M059J (cell line): ENCODE data around the gene SPATA18. TPM values are rescaled to one million over a fixed set of nuclear protein-coding genes. Genes with fewer than 3 reads are reported as not detected.

Experiments
- DNase-seq: peaks from one replicate; pipeline ENCODE4 v3.0.0-alpha.2; 2012; ENCODE audit warnings: low read depth
- total RNA-seq: library from RNA; depleted of rRNA; stranded (reverse); fragments of >200 nt; shearing (Covaris generic); gene quantifications from 2 replicates; pipeline ENCODE4 v1.2.3, GENCODE V29; 2014; rRNA removed

Gene SPATA18, protein sequence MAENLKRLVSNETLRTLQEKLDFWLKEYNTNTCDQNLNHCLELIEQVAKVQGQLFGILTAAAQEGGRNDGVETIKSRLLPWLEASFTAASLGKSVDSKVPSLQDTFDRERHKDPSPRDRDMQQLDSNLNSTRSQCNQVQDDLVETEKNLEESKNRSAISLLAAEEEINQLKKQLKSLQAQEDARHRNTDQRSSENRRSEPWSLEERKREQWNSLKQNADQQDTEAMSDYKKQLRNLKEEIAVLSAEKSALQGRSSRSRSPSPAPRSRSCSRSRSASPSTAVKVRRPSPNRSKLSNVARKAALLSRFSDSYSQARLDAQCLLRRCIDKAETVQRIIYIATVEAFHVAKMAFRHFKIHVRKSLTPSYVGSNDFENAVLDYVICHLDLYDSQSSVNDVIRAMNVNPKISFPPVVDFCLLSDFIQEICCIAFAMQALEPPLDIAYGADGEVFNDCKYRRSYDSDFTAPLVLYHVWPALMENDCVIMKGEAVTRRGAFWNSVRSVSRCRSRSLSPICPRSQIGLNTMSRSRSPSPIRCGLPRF
- total RNA-seq = not detected in 2 replicates

DNA sequence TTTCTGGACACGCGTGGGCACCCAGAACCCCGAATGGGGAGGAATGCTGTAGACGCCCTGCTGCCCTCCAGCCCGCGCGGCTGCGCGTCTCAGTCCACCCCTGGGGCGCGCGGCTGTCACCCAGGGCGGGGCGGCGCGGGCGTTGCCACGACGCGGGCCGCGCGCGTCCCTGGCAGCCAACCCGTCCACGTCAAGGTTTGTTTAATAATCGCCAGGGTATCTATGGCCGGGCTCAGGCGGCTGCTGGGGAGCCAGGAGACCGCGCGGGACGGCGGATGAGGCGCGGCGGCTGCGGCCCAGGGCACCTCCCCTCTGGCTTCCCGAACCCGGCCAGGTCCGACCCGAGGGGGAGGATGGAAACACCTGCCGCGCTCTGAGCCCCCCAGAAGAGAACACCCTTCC, at the start of gene SPATA18:
Gene SPATA18 (plus strand): TSS at position 92 of the 402 bp plus-strand sequence. CDS start 401 bp downstream, outside the sequence.
- no peak for DNase-seq

DNA sequence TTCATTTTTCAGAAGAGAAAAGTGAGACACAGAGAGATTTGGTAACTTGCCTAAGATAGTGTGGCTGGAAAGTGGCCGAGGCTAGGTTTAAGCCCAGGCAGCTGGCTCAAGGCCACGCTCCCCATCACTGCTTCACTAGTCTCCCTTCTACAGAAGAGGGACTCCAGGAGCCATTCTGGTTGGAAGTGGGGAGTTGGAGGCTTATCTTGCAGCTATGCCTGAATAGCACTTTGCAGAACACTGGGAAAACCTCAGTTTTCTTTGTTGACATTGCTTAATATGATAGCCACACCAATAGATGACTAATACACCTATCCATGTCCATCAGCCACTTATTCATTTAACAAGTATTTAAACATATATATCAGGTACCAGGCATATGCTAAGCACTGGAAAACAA, 49.5 kb upstream of the SPATA18 start:
- DNase-seq = peak; percentile 15

DNA sequence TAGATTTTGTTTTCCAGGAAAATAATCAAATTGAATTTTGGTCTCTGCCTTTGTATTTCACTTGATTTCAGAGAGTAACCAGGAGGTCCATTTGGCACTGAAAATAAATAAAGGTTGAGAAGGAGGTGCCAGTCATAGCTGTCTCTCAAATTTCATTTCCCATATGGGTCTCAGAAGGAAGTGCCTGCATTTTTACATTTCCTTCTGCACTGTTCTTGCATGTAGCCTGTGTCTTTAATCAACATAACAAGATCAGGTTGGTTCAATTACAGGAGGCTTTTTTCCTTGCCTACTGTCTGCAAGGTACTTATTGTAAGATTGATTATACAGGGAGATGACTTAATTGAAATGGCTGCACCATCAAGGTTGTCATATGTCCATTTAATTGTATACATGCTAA, 46.7 kb upstream of the SPATA18 start:
- DNase-seq = no peak

DNA sequence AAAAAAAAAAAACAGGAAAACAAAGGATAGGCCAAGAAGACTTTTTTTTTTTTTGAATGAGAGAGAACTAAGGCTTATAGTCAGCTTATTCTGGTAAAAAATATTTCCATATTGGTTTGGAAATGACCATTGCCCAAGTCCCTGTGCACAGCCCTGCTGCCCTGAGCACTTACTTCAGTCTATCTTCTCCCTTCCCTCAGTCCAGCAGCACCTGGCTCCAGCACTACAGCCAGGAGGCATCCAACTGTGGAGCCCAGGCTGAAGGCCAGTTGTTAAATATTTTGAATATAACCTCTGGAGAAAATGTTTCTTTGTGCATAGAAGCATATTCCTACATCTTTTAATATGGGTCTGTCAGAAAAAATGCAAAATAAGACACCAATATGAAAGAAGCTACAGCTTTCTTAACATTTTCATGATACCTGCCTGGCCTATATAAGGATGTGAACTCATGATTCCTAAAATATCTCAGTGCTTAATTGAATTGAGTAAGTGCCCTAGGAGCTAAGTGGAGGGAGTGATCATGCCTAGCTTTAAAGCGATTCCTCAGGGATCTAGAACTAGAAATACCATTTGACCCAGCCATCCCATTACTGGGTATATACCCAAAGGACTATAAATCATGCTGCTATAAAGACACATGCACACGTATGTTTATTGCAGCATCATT, 45.4 kb upstream of the SPATA18 start:
- no peak for DNase-seq

DNA sequence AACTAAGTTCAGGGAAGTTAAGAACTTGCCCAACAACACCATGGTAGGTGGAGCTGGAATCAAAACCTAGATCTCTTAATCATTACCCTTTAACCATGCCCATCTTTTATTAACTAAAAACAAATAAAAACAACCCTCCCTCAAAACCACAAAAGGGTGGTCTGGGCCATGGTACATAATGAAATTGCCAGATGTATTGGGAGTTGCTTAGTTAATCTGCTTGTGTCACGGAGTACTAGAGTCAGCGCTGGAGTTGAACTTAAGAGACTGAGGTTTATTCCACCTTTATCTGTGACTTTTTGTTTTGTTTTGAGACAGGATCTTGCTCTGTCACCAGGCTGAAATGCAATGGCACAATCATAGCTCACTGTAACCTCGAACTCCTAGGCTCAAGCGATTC, 44.2 kb upstream of the SPATA18 start:
- no peak for DNase-seq

DNA sequence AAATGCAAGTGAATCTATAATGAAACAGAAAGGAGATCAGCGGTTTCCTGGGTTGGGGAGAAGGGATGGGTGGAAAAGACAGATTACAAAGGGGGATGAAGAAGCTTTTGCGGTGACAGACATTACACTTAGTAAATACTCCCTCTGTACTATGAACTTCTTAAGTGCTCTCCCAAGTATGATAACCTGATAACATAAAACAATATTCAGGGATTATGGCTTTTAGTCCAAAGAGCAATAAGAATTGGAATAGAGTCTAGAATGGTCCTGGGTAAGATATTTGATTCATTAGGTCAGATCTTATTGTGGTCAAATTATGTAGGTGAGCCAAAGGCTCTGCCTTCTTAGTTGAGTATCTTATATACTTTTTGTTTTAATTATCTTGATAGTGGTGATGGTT, 40.1 kb upstream of the SPATA18 start:
- DNase-seq = peak; percentile 24

DNA sequence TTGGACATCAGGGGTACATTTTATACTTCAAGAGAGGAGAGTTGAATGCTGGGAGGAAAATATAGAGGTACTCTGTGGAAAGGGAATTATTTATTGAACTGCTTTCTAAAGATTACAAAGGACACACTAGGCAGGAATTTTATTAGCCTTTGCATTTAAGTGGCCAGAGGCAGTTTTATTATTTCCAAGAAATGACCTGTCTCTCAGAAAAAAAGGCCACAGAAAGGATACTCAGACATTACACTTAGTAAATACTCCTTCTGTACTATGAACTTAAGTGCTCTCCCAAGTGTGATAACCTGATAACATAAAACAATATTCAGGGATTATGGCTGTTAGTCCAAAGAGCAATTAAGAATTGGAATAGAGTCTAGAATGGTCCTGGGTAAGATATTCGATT, 38.5 kb upstream of the SPATA18 start:
- DNase-seq = no peak

DNA sequence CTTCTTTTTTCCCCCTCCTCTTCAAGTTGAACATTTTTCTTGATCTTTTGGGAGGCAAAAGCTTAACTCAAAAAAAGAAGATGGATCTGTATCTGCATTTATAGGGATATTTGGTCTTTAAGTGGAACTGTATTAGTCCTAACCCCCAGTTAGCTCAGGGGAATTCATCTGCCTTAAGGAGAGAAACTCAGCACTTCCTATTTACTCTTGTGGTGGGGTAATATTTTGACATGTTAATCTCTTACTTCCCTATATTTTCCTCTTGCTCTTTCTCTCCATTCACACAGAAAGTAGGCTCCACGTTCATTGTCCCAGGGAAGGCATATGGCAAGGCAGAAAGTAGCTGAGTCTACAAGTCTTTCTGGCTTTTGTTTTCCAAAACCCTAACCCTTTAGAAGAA, 36.2 kb upstream of the SPATA18 start:
- no peak for DNase-seq

DNA sequence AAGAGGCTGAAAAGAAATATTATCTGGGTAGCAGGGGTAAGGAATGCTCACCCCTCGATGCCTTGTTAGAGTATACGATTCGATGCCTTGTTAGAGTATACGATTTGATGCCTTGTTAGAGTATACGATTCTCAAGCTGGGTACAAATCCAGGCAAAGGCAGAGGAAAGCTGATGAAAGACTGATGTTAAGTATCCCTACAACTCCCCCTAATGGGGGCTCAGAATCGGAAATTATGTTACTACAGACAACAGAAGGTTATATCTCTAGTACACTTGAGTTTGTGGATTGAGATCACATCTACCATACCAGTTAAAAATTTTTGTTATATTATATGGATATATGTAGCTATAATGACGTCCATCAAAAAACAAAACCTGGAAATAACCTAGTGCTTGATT, 35.7 kb upstream of the SPATA18 start:
- peak; percentile 12 for DNase-seq

DNA sequence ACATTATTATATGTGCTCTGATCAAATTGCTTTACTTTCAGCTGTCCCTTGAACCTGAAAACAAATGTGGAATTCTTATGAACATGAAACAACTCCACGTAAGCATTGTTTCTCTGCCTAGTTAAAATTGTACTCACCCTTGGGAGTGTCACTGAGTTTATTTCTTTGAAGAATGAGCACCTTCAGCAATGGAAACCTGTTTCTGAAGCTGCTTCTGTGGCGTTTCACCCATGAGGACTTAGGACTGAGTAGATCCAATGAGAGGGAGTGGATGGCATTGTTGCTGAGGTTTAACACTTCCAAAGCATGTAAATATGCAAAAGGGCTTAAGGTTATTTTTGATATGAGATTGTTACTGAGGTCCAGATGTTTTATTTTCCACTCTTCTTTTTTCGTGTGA, 34.1 kb upstream of the SPATA18 start:
- no peak for DNase-seq

DNA sequence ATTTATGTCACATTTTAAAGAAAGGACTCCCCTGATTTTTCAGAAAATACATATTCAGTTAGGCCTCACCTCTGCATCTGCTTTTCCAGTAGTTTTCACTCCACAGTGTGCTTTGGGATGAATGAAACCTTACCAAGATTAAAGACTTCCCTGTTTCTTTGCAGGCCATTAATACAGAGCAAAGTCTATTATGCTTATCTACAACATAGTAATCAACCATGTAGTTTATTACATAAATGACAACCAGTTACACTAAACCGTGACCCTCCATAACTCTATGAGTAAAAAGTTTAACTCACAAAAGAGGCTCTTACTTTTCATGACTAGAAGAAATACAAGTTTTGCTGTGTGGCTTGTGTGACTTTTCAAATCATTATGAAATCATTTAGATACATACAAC, 33.3 kb upstream of the SPATA18 start:
- no peak for DNase-seq

DNA sequence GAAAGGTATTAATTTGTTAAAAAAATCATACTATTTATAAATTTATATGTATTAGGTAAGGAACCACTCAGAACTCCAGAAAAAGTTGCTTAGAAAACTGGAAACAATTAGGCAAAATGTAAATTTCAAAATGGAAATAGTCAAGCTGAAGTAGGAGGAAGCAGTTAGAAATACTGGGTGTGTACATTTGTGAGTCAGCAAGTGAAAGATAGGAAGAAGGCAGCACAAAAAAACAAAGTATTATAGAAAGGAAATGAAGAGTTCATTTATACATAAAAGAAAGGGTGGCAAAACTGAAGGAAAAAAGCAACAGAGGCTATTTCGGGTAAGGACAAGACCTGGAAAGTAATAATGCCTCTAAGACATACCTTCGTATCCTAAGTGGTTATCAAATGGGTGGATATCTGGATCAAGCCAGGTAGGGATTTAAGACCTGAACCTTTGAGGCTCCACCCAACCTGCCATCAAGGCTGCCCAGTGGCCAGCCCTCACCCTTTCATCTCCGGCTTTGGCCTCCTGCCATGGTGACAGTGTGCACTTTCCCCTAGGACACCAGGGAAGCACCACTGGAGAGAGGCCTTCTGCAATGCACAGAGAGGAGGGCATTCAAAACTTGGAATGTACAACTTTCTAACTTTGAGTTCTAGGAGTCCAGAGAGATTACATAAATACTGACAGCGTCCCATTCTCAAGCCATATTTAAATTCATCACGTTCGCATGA, 31.0 kb upstream of the SPATA18 start, which contains the start of gene LRRC66:
Gene LRRC66 (minus strand): TSS at position 428 of the 722 bp plus-strand sequence. CDS start 2,750 bp downstream, outside the sequence.
- DNase-seq = no peak

DNA sequence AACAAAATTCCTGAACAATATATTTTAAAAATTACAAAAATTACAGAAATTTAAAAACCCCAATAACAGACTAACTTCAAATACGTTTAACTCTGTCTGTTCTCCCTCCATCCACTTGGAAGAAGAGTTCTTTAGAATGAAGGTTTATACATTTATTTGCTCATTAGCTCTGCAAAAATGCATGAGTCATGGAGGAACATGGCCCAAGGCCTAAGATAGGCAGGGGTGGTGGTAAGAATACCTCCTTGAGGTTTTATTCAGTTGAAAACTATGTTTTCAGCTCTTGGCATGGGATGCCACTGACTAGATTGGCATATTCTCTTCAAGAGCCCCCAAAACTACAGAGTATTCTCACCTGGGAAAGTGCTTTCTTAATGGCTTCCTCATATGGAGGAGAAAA, 22.1 kb upstream of the SPATA18 start:
- DNase-seq = peak; percentile 88

DNA sequence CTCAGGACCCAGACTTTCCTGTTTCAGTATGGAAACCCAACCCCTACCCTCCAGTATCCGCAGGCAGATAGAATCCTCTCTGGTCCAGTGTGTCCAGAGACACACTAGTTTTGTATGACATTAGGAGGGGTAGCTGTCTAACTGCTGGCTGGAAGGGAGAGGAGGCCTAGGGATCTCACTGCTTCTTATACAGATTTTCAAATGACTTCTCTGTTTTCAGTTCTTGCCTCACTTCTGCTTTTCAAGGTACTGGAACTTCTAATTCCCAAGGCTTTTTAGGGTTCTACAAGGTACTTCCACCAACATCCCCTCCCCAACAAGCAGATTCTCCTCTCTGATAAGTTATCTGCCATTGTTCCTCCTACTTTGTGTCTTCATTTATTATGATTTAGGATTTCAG, 19.1 kb upstream of the SPATA18 start:
- DNase-seq = no peak

DNA sequence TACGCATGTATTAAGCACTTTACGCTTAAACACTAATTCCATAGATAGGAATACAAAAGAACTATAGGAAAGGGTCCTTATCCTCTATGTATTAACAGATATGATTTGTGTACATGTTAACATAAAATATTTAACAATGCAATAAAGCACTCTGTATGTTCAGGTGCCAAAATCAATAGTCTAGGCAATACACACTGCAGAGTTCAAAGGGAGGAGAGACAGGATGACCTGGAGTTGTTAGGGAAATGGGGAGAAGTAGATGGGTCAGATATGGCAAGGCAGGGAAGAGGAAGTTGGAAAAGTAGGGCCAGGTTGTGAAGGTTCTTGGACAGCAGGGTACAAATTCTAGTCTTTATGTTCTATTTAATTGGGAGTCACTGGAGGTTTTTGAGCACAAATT, 15.9 kb upstream of the SPATA18 start:
- DNase-seq = no peak

DNA sequence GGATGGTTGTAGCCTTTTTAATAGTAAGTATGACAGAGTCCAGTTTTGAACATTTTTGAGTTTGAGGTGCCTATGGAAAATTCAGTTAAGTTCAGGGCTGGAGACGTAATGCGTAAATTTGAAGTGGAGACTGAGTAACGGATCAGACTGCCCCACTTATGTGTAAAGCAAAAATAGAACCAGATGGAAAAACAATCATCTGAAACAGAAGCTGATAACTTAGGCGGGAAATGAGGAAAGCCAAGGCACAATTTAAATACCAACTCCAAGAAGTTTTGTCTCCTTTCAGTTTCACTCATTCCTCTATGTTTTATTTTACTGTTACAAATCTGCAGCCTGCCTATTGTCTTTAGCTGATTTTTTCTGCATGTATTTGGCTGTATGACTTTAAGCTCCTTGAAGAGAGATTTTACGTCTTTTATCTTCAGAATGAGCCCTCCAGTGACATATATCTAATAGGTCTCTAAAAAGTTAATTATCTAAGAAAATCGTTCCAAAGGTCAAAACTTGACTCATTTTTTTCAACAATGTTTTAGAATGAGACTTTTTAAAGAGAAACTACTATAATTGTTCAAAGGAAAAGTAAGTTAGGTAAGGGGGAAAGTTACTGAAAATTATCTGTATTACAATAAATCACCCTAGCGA, 14.1 kb upstream of the SPATA18 start:
- no peak for DNase-seq

DNA sequence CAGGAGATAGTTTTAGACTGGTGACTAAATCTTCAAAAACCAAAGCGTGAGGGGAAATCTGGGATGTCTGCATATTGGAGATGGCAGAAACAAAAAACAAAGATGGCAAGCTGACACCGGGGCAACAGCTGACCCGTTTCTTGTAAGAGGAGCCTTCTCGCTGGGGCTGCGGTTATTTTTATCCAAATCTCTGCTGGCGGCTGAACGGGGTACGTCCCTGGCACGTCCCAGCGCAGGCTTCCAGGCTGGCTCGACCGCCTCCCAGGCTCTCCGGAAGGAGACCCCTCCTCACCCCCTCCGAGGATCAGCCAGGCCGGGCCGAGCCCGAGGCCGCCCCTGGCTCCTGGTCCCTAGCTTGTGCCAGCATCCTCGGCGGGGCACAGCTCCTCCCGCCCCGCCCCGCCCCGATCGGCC, 13.4 kb upstream of the SPATA18 start:
- peak; percentile 24 for DNase-seq

DNA sequence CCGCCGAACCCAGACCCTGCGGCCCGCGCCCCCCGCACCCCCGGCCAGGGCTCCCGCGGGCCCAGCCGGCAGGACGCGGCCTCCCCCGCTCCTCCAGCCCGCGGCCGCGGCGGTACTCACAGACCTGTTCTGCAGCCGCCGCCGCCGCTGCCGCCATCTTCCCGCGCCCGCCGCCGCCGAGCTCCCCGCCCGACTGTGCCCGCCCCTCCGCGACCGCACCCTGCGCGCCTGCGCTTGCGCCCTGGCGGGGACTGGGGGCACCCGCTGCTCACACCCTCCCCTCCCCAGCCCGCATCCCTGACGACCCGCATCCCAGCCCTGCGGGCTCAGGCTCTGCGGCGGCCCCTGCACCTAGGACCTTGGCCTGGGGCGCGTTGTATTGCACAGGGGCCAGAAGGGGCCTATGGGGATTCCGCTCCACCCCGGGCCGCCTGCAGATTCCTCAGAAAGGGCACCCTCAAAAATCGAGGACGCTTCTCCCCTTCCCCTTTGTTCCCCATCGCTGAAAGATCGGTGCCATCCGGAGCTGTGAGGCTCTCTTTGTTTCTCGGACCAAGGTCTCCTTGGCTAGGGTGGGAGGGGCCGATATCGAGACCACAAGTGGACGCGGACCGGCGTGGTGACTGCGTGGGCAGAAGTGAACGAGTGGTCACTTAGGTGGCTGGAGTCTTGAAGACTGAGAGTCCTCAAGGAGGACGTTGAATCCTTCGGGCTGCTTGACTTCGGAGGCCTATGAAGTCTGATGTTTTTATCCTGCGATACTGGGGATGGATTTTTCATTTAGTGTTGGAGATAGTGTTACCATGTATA, 12.8 kb upstream of the SPATA18 start, which contains the start of gene SGCB:
Gene SGCB (minus strand): TSS at position 197 of the 810 bp plus-strand sequence. CDS start 40 bp downstream, at position 157.
- peak; percentile 31 for DNase-seq

DNA sequence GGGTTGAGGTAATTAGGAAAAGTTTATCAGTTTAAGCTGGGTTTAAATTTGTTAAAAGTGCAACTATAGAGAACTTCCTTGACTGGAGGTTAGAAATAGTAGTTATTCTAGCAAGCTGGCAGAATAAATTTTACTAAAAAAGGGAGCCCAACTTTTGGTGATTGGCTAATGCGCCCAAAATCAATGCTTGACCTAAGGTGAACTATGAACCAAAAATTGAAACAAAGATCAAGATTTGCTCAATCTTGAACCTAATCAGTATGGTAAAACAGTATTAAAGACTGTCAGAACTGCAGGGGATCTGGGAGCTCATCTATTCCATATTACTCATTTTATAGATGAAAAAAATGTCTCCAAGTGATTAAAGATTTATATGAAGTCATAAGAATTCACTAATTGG, 6.1 kb upstream of the SPATA18 start:
- no peak for DNase-seq

DNA sequence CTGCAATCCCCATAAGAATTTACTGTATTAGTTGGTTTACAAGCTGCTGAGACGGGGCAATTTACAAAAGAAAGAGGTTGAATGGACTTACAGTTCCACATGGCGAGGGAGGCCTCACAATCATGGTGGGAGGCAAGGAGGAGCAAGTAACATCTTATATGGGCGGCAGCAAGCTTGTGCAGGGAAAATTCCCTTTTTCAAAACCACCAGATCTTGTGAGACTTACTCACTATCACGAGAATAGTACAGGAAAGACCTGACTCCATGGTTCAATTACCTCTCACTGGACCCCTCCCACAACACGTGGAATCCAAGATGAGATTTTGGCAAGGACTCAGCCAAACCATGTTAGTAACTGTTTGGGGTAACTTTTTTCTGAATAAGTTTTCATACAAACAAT, 1.8 kb upstream of the SPATA18 start:
- no peak for DNase-seq
